Hindlimb muscle (tissue), 1 donor: Measurements from ENCODE around the gene MMUT. TPM values are rescaled to one million over a fixed set of nuclear protein-coding genes. Genes with fewer than 3 reads are reported as not detected.
"Not testable (repeated sequence)": the region's sequence is repeated elsewhere in the genome, so short reads cannot be mapped to it uniquely, and the experiment has no call there.

Experiments used
- DNase-seq: peaks from one replicate; pipeline ENCODE4 v3.0.0-alpha.2; 2013
- polyA plus RNA-seq: library from polyadenylated mRNA; unstranded; fragments of 120-200 nt; gene quantifications from one replicate; pipeline ENCODE4 v1.2.1, GENCODE V29; 2013; ENCODE audit not compliant: insufficient read length

The MMUT gene
- 20.2 TPM for polyA plus RNA-seq

- peak; percentile 95 for DNase-seq
These were observed at the start of gene MMUT, which contains the start of gene CENPQ for GRCh38 chr6:49462927-49463611. TSS of gene MMUT (minus strand) at chr6:49463253. CDS start at chr6:49459466, 3,787 bp downstream. TSS of gene CENPQ (plus strand) at chr6:49463370. CDS start at chr6:49470177, 6,807 bp downstream.

GRCh38 chr6:49509342-49509741 lies 46.3 kb upstream of the MMUT start:
- DNase-seq: no peak

- no peak for DNase-seq
These were observed 43.6 kb upstream of the MMUT start for GRCh38 chr6:49506569-49507111.

GRCh38 chr6:49504666-49505065 lies 41.6 kb upstream of the MMUT start:
- DNase-seq: no peak

- DNase-seq: no peak
These were observed 36.6 kb upstream of the MMUT start, which contains the start of gene GLYATL3 for GRCh38 chr6:49499623-49500022. TSS of gene GLYATL3 (plus strand) at chr6:49499923. CDS start at chr6:49511991, 12,068 bp downstream.

- DNase-seq: no peak
These were observed 36.1 kb upstream of the MMUT start for GRCh38 chr6:49499126-49499525.

GRCh38 chr6:49497304-49497703 lies 34.3 kb upstream of the MMUT start:
- no peak for DNase-seq

- DNase-seq: no peak
These were observed 27.6 kb upstream of the MMUT start for GRCh38 chr6:49490633-49491032.

- not testable (repeated sequence) for DNase-seq
These were observed 20.3 kb upstream of the MMUT start for GRCh38 chr6:49483380-49483779.

- DNase-seq: not testable (repeated sequence)
These were observed 18.8 kb upstream of the MMUT start for GRCh38 chr6:49481846-49482245.

GRCh38 chr6:49479308-49479970 lies 16.4 kb upstream of the MMUT start:
- DNase-seq: no peak

- not testable (repeated sequence) for DNase-seq
These were observed 13.5 kb upstream of the MMUT start for GRCh38 chr6:49476564-49476963.

GRCh38 chr6:49468042-49468441 lies 5.0 kb upstream of the MMUT start:
- DNase-seq: no peak

- DNase-seq: no peak
These were observed 1.6 kb upstream of the MMUT start for GRCh38 chr6:49464691-49465090.

- no peak for DNase-seq
These were observed 537 bp upstream of the MMUT start for GRCh38 chr6:49463612-49463967.

GRCh38 chr6:49462599-49462926 lies 490 bp downstream of the MMUT start:
- DNase-seq: no peak

GRCh38 chr6:49462071-49462470 lies 982 bp downstream of the MMUT start:
- DNase-seq: peak; percentile 2

GRCh38 chr6:49457771-49458170 lies 5.3 kb downstream of the MMUT start:
- DNase-seq: no peak

GRCh38 chr6:49454787-49455709 lies 8.0 kb downstream of the MMUT start:
- DNase-seq: no peak

- DNase-seq: no peak
These were observed 9.8 kb downstream of the MMUT start for GRCh38 chr6:49453221-49453620.

GRCh38 chr6:49430866-49431265 lies 32.2 kb downstream of the MMUT start:
- DNase-seq: no peak

GRCh38 chr6:49430187-49430586 lies 32.9 kb downstream of the MMUT start:
- DNase-seq: no peak

GRCh38 chr6:49423817-49424216 lies 39.2 kb downstream of the MMUT start:
- peak; percentile 3 for DNase-seq
